Psoas muscle (tissue), 8 donors: Measurements from ENCODE around the gene SGK1. TPM values are rescaled to one million over a fixed set of nuclear protein-coding genes. Genes with fewer than 3 reads are reported as not detected.

Experiments used
- ATAC-seq, 4 donors: fragments of 200-7000 bp; cut with Tn5 transposase; one replicate each; pipeline ENCODE4 v1.9.1; 2020; ENCODE audit warnings: moderate library complexity in 3 of 4, mild to moderate bottlenecking in 2 of 4
- DNase-seq, 2 donors: peaks; one replicate each; pipeline ENCODE4 v3.0.0-alpha.2; 2020
- H3K27ac ChIP-seq: fragments of 200-600 bp; one replicate; pipeline ENCODE4 v1.8.0; 2022
- H3K27me3 ChIP-seq, 3 donors: fragments of 200-600 bp in 1 of 3; one replicate each; pipeline versions ENCODE4 v1.6.1 to v1.8.0; 2013 to 2022; ENCODE audit warnings: low read length in 2 of 3, mild to moderate bottlenecking in 2 of 3, moderate library complexity in 1 of 3; ENCODE audit not compliant: insufficient read depth in 3 of 3
- H3K36me3 ChIP-seq, 2 donors: fragments of 200-600 bp in 1 of 2; one replicate each; pipeline versions ENCODE4 v1.6.1 to v1.8.0; 2013 to 2022; ENCODE audit warnings: low read depth in 1 of 2, mild to moderate bottlenecking in 1 of 2, moderate library complexity in 1 of 2; ENCODE audit not compliant: insufficient read depth in 1 of 2
- H3K4me1 ChIP-seq: fragments of 200-600 bp; one replicate; pipeline ENCODE4 v1.8.0; 2022
- H3K4me3 ChIP-seq: fragments of 200-600 bp; one replicate; pipeline ENCODE4 v1.8.0; 2022; ENCODE audit warnings: mild to moderate bottlenecking
- H3K9me3 ChIP-seq: fragments of 200-600 bp; one replicate; pipeline ENCODE4 v1.8.0; 2022
- WGBS, 3 donors: extraction: QIAGEN DNeasy Blood & Tissue Kit; methylation state at CpG; one replicate each; pipeline versions ENCODE4 v1.1.6 to v1.1.7; 2013; 5-methylcytosine and 5-hydroxymethylcytosine counted together
- intact Hi-C, 2 donors: fragments of 100-400 bp; cut with DNase I; formaldehyde crosslinking; loops; one replicate each; pipeline versions ENCODE4 v1.11.0 to v1.14.2; 2022
- polyA plus RNA-seq, 3 donors: library from polyadenylated mRNA; stranded (reverse); fragments of 200-250 nt; gene quantifications; one replicate each; pipeline ENCODE4 v1.2.3, GENCODE V29; 2013
- total RNA-seq, 4 donors: library from RNA; stranded (reverse); fragmentation: NEBNext Ultra II Directional in 2 of 4; extraction: Animal tissue kit (Norgen Biotek cat#: 25700) in 2 of 4; gene quantifications; one replicate each; pipeline versions ENCODE4 v1.2.1 to v1.2.4, GENCODE V29; 2021 to 2023
- TF ChIP-seq, protein P1 (sequence below): fragments of 200-600 bp; IDR thresholded peaks from one replicate; pipeline ENCODE4 v1.8.0; 2022; ENCODE audit warnings: antibody characterized with exemption
- donor health status: healthy with polysubstance abuse.
- donor health status: DM: no; HTN: no; CAD: no; lungs with moderate emphysema.
- donor health status: Bipolar disorder and iron deficiency.
- donor health status: healthy.
- donor health status: DM: yes; HTN: yes; CAD: no.
- donor health status: DM: no; HTN: no; CAD: no.
- donor health status: DM: no; HTN: no; CAD: no.
- donor health status: DM: yes; HTN: yes; CAD: no.

The SGK1 gene
- total and polyA plus RNA-seq, 7 donors = 34.4 to 125 (median 64.1) TPM

DNA sequence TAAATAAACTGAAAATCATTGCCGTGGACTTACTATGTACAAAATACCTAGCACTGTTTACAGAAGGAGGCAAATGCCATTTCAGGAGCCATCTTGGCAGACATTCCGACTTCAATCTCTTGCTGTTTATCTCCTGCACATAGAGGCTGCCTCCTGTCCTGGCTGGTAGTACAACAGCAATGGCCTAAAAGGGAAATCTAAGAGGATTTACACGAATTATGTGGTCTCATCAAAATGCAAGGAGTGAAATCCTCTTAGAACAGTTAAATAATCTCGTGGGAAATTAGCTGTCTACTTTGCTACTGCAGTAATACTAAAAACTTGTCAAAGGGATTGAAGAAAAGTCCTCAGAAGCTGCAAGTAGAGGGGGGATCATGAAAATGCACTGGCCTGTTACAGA, 183.3 kb downstream of the SGK1 start:
- ATAC-seq (no peak), DNase-seq (no peak)
- Histone ChIP-seq H3K4me1 (no peaks in the 10 kb centered on the region), H3K36me3 (no peaks in the 10 kb centered on the region), H3K27me3 (no peaks in the 10 kb centered on the region), H3K9me3 (no peaks in the 10 kb centered on the region), H3K4me3 (no peak overlapping the region), H3K27ac (no peak overlapping the region)
- intact Hi-C loops = no loop called here
- TF ChIP-seq, protein P1, sequence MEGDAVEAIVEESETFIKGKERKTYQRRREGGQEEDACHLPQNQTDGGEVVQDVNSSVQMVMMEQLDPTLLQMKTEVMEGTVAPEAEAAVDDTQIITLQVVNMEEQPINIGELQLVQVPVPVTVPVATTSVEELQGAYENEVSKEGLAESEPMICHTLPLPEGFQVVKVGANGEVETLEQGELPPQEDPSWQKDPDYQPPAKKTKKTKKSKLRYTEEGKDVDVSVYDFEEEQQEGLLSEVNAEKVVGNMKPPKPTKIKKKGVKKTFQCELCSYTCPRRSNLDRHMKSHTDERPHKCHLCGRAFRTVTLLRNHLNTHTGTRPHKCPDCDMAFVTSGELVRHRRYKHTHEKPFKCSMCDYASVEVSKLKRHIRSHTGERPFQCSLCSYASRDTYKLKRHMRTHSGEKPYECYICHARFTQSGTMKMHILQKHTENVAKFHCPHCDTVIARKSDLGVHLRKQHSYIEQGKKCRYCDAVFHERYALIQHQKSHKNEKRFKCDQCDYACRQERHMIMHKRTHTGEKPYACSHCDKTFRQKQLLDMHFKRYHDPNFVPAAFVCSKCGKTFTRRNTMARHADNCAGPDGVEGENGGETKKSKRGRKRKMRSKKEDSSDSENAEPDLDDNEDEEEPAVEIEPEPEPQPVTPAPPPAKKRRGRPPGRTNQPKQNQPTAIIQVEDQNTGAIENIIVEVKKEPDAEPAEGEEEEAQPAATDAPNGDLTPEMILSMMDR = no peak
- 74 to 81% (median 76%) methylated on average over 4 of the region's 4 CpGs for WGBS, 3 donors

DNA sequence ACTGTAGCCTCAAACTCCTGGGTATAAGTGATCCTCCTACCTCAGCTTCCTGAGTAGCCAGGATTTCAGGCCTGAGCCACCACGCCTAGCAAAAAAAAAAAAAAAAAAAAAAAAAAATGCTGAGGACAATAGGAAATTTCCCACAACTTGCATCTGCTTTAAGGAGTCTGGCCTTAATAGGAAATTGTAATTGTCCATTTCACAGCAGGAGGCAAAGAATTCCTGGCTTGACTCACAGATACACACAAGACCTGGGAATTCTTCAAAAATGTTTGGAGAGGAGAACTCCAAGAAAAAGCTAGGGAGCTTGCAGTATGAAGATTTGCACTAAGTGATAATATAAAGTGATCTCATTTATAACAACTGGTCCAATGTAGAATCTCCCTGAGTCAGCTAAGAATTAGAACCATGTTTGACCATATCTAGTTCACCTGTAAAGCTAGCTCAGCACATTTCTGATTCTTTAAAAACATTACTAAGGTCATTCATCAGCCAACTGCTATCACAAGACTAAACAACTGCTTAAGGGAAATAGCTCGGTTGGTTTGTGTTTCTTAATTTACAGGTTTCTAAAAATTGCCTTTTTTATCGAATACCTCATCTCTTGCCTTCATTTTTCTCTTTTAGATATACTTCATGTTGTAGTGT, 185.3 kb downstream of the SGK1 start:
- H3K27ac ChIP-seq = no peak overlapping the region
- WGBS, 3 donors = 79 to 89% (median 88%) methylated on average over 3 of the region's 3 CpGs
- H3K36me3 ChIP-seq = no peaks in the 10 kb centered on the region
- TF ChIP-seq, protein P1 = no peak
- DNase-seq (no peak), ATAC-seq (no peak)
- no peaks in the 10 kb centered on the region for H3K27me3 ChIP-seq
- H3K9me3 ChIP-seq = no peaks in the 10 kb centered on the region
- H3K4me3 ChIP-seq = no peak overlapping the region
- intact Hi-C loops = no loop called here
- H3K4me1 ChIP-seq = no peaks in the 10 kb centered on the region

DNA sequence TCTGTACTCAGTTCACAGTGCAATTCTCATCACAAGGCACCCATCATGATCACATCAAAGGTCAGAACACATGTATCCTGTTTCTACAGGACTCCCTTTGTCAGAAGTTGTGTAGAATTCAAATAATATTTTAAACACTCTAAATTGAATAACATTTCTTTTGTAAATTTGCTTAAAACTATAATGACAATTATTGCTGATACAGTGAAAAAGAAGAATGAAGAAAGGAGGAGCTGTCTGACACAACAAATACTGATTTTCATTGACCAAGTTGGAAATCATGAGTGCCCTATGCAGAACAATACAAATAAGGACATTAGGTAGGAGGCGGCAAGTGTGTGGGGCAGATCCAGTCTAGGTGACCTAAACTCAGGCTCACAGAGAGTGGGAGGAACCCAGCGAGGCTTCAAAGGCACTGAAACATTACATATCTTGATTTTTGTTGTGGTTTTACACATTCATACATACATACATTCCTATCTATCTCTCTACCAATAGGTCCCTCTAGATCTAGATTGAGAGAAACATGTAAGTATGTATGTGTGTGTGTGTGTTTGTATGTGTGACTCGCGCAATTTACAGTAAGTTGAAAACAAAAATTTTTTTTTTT, 186.3 kb downstream of the SGK1 start:
- no peaks in the 10 kb centered on the region for H3K4me1 ChIP-seq
- intact Hi-C loops = no loop called here
- TF ChIP-seq, protein P1 = no peak
- WGBS, 3 donors = 94 to 98% (median 94%) methylated on average over 4 of the region's 4 CpGs
- H3K27ac ChIP-seq = no peak overlapping the region
- no peaks in the 10 kb centered on the region for H3K27me3 ChIP-seq
- DNase-seq (no peak), ATAC-seq (no peak)
- no peaks in the 10 kb centered on the region for H3K36me3 ChIP-seq
- H3K4me3 ChIP-seq = no peak overlapping the region
- no peaks in the 10 kb centered on the region for H3K9me3 ChIP-seq

DNA sequence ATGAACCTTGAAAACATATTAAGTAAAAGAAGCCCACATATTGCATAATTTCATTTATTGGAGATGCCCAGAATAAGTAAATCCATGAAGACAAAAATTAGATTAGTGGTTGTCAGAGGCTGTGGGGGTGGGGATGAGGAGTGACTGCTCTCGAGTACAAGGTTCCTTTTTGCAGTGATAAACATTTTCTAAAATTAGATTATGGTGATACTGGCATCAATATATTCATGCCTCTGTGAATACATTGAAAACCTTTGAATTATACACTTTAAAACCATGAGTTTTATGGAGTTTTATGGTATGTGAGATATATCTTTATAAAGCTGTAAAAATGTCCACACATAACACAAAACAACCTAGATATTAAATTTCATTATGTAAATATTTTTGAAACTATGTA, 189.8 kb downstream of the SGK1 start:
- no peaks in the 10 kb centered on the region for H3K27me3 ChIP-seq
- no peaks in the 10 kb centered on the region for H3K4me1 ChIP-seq
- TF ChIP-seq, protein P1 = no peak
- no peak overlapping the region for H3K4me3 ChIP-seq
- ATAC-seq (no peak), DNase-seq (no peak)
- H3K9me3 ChIP-seq = no peaks in the 10 kb centered on the region
- no peak overlapping the region for H3K27ac ChIP-seq
- WGBS, 3 donors = 8 to 19% (median 14%) methylated on average over 1 of the region's 1 CpG
- H3K36me3 ChIP-seq = no peaks in the 10 kb centered on the region
- intact Hi-C loops = no loop called here
